ENCODE measurements around the gene NT5DC2.
A peak's percentile ranks its signal among the peaks of the same experiment; 100 is the strongest.

Gene NT5DC2

DNA sequence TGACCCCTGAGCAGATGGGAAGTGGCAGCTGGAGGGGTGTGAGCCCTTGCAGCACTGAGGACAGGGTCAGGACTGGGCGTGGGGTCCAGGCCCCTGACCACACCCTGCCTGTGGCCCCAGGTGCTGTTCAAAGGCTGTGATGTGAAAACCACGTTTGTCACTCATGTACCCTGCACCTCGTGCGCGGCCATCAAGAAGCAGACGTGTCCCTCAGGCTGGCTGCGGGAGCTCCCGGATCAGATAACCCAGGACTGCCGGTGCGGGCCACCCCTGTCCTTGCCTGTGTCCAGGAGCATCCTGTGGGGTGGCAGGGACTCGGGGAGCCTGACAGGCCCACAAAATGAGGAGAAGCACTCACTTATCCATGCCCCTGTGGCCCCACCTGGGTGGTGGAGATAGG is 32.6 kb downstream of the NT5DC2 start:
- DNase-seq, result no peak
- TF ChIP-seq, protein P1, sequence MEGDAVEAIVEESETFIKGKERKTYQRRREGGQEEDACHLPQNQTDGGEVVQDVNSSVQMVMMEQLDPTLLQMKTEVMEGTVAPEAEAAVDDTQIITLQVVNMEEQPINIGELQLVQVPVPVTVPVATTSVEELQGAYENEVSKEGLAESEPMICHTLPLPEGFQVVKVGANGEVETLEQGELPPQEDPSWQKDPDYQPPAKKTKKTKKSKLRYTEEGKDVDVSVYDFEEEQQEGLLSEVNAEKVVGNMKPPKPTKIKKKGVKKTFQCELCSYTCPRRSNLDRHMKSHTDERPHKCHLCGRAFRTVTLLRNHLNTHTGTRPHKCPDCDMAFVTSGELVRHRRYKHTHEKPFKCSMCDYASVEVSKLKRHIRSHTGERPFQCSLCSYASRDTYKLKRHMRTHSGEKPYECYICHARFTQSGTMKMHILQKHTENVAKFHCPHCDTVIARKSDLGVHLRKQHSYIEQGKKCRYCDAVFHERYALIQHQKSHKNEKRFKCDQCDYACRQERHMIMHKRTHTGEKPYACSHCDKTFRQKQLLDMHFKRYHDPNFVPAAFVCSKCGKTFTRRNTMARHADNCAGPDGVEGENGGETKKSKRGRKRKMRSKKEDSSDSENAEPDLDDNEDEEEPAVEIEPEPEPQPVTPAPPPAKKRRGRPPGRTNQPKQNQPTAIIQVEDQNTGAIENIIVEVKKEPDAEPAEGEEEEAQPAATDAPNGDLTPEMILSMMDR (IDR thresholded peaks at IDR 0.05; ENCODE audit: low read depth, low read length), result no peak
- Histone ChIP-seq H3K27ac (no peak overlapping the region), H3K4me3 (ENCODE audit: low read depth, low read length) (no peak overlapping the region), H3K27me3 (ENCODE audit: insufficient read depth, low read depth, severe bottlenecking) (no peaks in the 10 kb centered on the region), H3K36me3 (no peaks in the 10 kb centered on the region), H3K9me3 (ENCODE audit: severe bottlenecking) (no peaks in the 10 kb centered on the region)

DNA sequence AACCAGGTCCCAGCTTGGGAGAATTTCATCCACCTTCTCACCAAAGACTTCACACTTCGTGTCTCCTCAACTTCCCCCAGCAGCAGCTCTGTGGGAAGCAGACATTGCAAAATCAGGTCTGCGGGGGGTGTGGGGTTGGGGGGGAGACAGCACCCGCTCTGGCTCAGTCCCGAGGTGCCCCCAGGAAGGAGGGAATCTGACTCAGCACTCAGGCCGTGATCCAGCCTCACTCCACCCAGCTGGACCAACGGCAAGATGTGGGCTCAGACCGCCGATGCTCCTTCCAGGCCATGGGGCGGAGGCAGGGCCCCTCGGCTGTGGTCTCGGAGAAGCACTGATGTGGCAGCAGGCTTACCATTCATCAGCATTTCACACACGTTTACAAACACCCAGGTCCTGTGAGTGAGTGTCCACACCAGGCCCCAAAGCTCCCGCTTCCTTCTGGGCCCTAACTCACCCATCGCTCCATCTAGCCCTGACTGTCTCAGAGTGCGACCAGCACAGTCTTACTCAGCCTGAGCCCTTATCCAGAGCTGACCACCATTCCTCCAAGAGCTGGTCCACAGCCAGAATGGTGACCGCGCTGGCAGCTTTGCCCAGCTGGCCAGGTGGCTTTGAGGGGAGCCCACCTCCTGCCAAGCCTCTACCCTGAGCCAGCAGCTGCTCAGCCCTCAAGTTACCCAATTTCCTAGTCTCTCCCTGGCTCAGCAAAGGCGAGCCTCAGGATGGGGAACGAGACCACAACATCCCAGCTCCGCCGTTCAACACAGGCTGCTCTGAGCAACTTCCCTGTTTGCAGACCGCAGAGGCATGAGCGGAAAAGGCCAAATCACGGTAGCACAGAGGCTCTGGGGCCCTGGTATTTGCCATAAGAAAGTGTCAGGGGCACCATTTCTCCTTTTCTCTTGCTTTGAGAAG is 35.3 kb downstream of the NT5DC2 start:
- Histone ChIP-seq H3K9me3 (ENCODE audit: severe bottlenecking) (no peaks in the 10 kb centered on the region), H3K27ac (no peak overlapping the region), H3K36me3 (0 out of 2 replicates have a peak, but pooled peaks cover 4% of the 10 kb centered on the region), H3K27me3 (ENCODE audit: insufficient read depth, low read depth, severe bottlenecking) (no peaks in the 10 kb centered on the region), H3K4me3 (ENCODE audit: low read depth, low read length) (no peak overlapping the region)
- no peak for DNase-seq
- TF ChIP-seq, protein P1 (IDR thresholded peaks at IDR 0.05; ENCODE audit: low read depth, low read length), result no peak

DNA sequence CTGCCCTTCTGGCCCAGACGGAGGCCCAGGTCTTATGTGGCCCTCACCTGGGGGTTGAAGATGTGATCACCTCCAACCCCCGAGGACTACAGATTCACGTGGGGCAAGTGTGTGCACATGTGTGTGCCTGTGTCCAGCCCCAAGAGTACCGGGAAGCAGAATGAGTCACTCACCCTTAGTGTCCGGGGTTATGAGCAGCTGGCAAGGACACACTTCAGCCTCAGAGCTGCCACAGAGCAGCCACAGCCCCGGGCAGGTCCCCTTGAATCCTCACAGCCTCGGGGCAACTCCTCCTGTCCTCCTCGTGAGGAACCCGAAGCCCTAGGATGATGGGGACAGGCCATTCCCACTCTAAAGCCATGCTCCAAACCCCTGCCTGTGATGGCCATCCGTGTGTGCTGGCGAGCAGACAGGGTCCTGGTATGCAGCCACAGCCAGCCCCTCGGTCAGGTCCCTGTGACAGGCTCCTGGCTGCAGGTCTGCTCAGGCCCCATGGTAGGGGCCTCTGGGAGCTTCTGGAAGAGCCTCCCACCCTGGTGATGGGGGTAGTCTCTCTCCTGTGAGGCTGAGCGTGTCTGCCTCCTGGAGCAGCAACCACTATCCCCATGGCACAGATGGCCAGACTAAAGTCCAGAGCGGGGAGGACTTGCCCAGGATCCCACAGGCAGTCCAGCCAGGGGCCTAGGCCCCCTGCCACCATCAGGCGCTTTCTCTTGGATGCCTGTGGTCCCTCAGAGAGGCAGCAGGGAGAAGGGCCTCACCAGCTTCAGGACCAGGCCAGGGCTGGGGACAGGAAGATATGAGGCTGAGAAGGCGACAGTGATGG is 37.7 kb downstream of the NT5DC2 start:
- Histone ChIP-seq H3K4me3 (ENCODE audit: low read depth, low read length) (no peak overlapping the region), H3K27me3 (ENCODE audit: insufficient read depth, low read depth, severe bottlenecking) (no peaks in the 10 kb centered on the region), H3K36me3 (peaks cover 27% of the 10 kb centered on the region), H3K9me3 (ENCODE audit: severe bottlenecking) (no peaks in the 10 kb centered on the region), H3K27ac (peak overlapping the region; percentile 43)
- TF ChIP-seq, protein P1 (IDR thresholded peaks at IDR 0.05; ENCODE audit: low read depth, low read length), result no peak
- no peak for DNase-seq

DNA sequence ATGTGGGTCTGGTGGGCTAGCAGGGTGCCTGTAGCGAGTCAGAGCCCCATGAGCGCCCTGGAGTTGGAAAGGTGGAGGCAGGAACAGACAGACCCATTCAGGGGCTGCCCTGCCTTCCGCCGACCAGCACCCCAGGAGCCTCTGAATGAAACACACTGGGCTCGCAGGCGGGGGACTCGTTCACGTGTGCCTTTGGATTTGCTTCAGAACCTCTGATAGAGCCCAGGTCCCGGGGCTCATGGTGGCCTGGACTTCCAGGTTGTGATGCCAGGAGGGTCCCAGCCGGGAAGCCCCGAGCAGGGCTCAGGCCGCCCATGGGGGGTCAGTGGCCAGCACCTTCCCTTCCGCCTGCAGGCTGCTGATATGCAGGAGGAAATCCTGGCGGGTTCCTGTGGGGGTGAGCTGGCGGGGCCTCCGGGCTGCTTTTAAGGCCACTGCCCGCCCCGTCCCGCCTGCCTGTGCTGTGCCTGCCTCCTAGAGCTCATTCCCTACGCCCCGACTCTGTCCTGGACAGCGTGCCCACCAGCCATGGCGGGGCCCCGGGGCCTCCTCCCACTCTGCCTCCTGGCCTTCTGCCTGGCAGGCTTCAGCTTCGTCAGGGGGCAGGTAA is 38.7 kb downstream of the NT5DC2 start, which contains the start of gene STAB1:
STAB1 (plus strand) TSS at position 453 of the 610 bp plus-strand sequence; CDS start at position 529, 76 bp downstream.
- H3K27me3 ChIP-seq (ENCODE audit: insufficient read depth, low read depth, severe bottlenecking), result no peaks in the 10 kb centered on the region
- H3K9me3 ChIP-seq (ENCODE audit: severe bottlenecking), result no peaks in the 10 kb centered on the region
- peaks cover 37% of the 10 kb centered on the region for H3K36me3 ChIP-seq
- peak within 1 kb of the TSS; percentile 43 for H3K27ac ChIP-seq
- TF ChIP-seq, protein P1 (IDR thresholded peaks at IDR 0.05; ENCODE audit: low read depth, low read length), result no peak
- DNase-seq, result no peak
- H3K4me3 ChIP-seq (ENCODE audit: low read depth, low read length), result no peak within 1 kb of the TSS

DNA sequence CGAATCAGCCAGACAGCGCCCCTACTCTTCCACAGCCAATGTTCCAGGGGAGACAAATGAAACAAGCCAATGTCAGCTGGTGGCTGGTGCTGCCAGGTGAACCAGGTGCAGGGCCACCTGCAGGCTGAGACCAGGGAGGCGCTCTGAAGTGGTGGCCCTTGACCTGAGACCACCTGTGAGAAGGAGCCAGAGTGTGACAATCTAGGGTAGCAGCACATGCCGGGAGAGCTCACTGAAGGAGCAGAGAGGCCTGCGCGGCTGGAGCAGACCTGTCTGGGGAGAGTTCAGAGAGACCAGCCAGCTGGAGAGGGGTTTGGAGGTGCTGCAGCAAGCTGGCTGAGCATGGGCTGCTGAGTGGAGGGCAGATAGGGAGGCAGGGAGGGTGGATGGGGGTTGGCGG is 39.2 kb downstream of the NT5DC2 start:
- Histone ChIP-seq H3K27me3 (ENCODE audit: insufficient read depth, low read depth, severe bottlenecking) (no peaks in the 10 kb centered on the region), H3K27ac (no peak overlapping the region), H3K36me3 (peaks cover 43% of the 10 kb centered on the region), H3K9me3 (ENCODE audit: severe bottlenecking) (no peaks in the 10 kb centered on the region), H3K4me3 (ENCODE audit: low read depth, low read length) (no peak overlapping the region)
- TF ChIP-seq, protein P1 (IDR thresholded peaks at IDR 0.05; ENCODE audit: low read depth, low read length), result peak; percentile 17; the same call in 1 of the 2 replicates
- no peak for DNase-seq

All from WERI-Rb-1 (cell line).